PC-3 (cell line): ENCODE results near the gene C16orf95. TPM values are rescaled to one million over a fixed set of nuclear protein-coding genes. Genes with fewer than 3 reads are reported as not detected.

Experiments
- ATAC-seq: fragments of 200-7000 bp; cut with Tn5 transposase; 2 replicates; pipeline ENCODE4 v1.9.1; 2020; ENCODE audit warnings: mild to moderate bottlenecking, moderate library complexity
- BruUV-seq: library from RNA; stranded (reverse); fragments of 400-500 nt; replicated peaks from 2 replicates; lab custom pipeline; 2021; lab: Mats Ljungman, UMichigan
- CTCF ChIA-PET: fragments of 300-600 bp; sonication (Branson Sonifier 250); formaldehyde crosslinking; loops from one replicate; lab custom pipeline; 2022; ENCODE audit warnings: antibody characterized with exemption; lab: Charles Lee
- POLR2A ChIA-PET: fragments of 300-600 bp; sonication (Branson Sonifier 250); formaldehyde crosslinking; loops from one replicate; lab custom pipeline; 2022; ENCODE audit warnings: antibody characterized with exemption; ENCODE audit not compliant: unreplicated experiment; lab: Charles Lee
- DNase-seq: peaks from one replicate; pipeline ENCODE4 v3.0.0-alpha.2; 2015
- H2AFZ ChIP-seq: fragments of 300-600 bp; sonication (generic); 2 replicates; pipeline ENCODE4 v1.6.0; 2016; ENCODE audit warnings: antibody characterized with exemption, low read length
- H3F3A ChIP-seq: fragments of 300-600 bp; sonication (generic); one replicate; pipeline ENCODE4 v1.6.0; 2017; ENCODE audit warnings: antibody characterized with exemption, low read length, control low read depth, mild to moderate bottlenecking; ENCODE audit not compliant: unreplicated experiment
- H3K27ac ChIP-seq: fragments of 300-600 bp; sonication (generic); 2 replicates; pipeline ENCODE4 v1.5.1; 2016; ENCODE audit warnings: mild to moderate bottlenecking, low read length
- H3K27me3 ChIP-seq: fragments of 300-600 bp; sonication (generic); 2 replicates; pipeline ENCODE4 v1.6.1; 2016; ENCODE audit warnings: low read length, mixed read lengths
- H3K36me3 ChIP-seq: fragments of 300-600 bp; sonication (generic); 2 replicates; pipeline ENCODE4 v1.6.1; 2016; ENCODE audit warnings: low read depth, mixed run types, low read length, mixed read lengths
- H3K4me1 ChIP-seq: fragments of 300-600 bp; sonication (generic); 2 replicates; pipeline ENCODE4 v1.5.1; 2016; ENCODE audit warnings: low read length; ENCODE audit not compliant: insufficient read depth
- H3K4me2 ChIP-seq: fragments of 300-600 bp; sonication (generic); 2 replicates; pipeline ENCODE4 v1.6.0; 2016; ENCODE audit warnings: low read length
- H3K4me3 ChIP-seq: fragments of 300-600 bp; sonication (generic); 2 replicates; pipeline ENCODE4 v1.5.1; 2016; ENCODE audit warnings: mild to moderate bottlenecking, low read length, mixed read lengths
- H3K79me2 ChIP-seq: fragments of 300-600 bp; sonication (generic); 2 replicates; pipeline ENCODE4 v1.6.1; 2017; ENCODE audit warnings: low read length, mixed read lengths
- H3K9ac ChIP-seq: fragments of 300-600 bp; sonication (generic); 2 replicates; pipeline ENCODE4 v1.6.0; 2016; ENCODE audit warnings: mild to moderate bottlenecking, low read length
- H3K9me2 ChIP-seq: fragments of 300-600 bp; sonication (generic); replicated peaks from 2 replicates; pipeline ENCODE4 v1.6.1; 2016; ENCODE audit warnings: mixed run types, low read length, mixed read lengths
- H3K9me3 ChIP-seq: fragments of 300-600 bp; sonication (generic); 2 replicates; pipeline ENCODE4 v1.6.1; 2016; ENCODE audit warnings: low read length, mixed read lengths
- H4K20me1 ChIP-seq: fragments of 300-600 bp; sonication (generic); 2 replicates; pipeline ENCODE4 v1.6.1; 2016; ENCODE audit warnings: low read length, mixed read lengths
- CTCF ChIP-seq: fragments of 300-600 bp; sonication (generic); conservative IDR thresholded peaks from 2 replicates; pipeline ENCODE4 v1.5.1; 2017; ENCODE audit warnings: antibody characterized with exemption, low read depth, mild to moderate bottlenecking, low read length
- EZH2 ChIP-seq: fragments of 300-600 bp; sonication (generic); IDR thresholded peaks from one replicate; pipeline ENCODE4 v1.6.1; 2017; ENCODE audit warnings: antibody characterized with exemption, mild to moderate bottlenecking, low read length; ENCODE audit not compliant: unreplicated experiment
- EZH2phosphoT487 ChIP-seq: fragments of 300-600 bp; sonication (generic); IDR thresholded peaks from 2 replicates; pipeline ENCODE4 v1.6.1; 2018; ENCODE audit warnings: mild to moderate bottlenecking, antibody characterized with exemption, low read length, borderline replicate concordance
- intact Hi-C: fragments of 100-400 bp; cut with micrococcal nuclease; formaldehyde crosslinking; loops from 2 replicates; pipeline ENCODE4 v1.9.0; 2023
- total RNA-seq: library from RNA; depleted of rRNA; stranded (reverse); fragments of >200 nt; gene quantifications from 2 replicates; pipeline ENCODE4 v1.2.3, GENCODE V29; 2014

Gene C16orf95
- total RNA-seq, 1 experiment from 2014 or later, result 2.4 TPM

GRCh38 chr16:87314990-87315420, 2.2 kb downstream of the C16orf95 start:
- no peaks in the 10 kb centered on the region for H3K9me3 ChIP-seq
- ChIA-PET POLR2A (no interaction called here), CTCF (no interaction called here)
- no peaks in the 10 kb centered on the region for H3F3A ChIP-seq
- intact Hi-C loops, result loop anchor here (5.0 kb wide), 1 partner anchor 77 kb away; the partner anchor contains the start of gene MAP1LC3B
- no peak overlapping the region for H2AFZ ChIP-seq
- H3K27ac ChIP-seq, result no peak overlapping the region
- H3K9ac ChIP-seq, result no peak overlapping the region
- no peak for DNase-seq
- H3K79me2 ChIP-seq, result peaks cover 18% of the 10 kb centered on the region
- H3K4me1 ChIP-seq, result peaks cover 8% of the 10 kb centered on the region
- H3K4me3 ChIP-seq, result no peak overlapping the region
- BruUV-seq, result no TSS peak
- ATAC-seq, result no peak
- no peaks in the 10 kb centered on the region for H4K20me1 ChIP-seq
- no peaks in the 10 kb centered on the region for H3K27me3 ChIP-seq
- no peaks in the 10 kb centered on the region for H3K36me3 ChIP-seq
- H3K4me2 ChIP-seq, result no peak overlapping the region
- no peaks in the 10 kb centered on the region for H3K9me2 ChIP-seq
- TF ChIP-seq EZH2phosphoT487 (no peak), EZH2 (no peak)

GRCh38 chr16:87312008-87312407, 5.2 kb downstream of the C16orf95 start:
- Histone ChIP-seq H2AFZ (no peak overlapping the region), H3K36me3 (no peaks in the 10 kb centered on the region), H3K4me2 (no peak overlapping the region), H4K20me1 (no peaks in the 10 kb centered on the region), H3K9ac (no peak overlapping the region), H3K27ac (no peak overlapping the region), H3K9me3 (no peaks in the 10 kb centered on the region), H3K27me3 (no peaks in the 10 kb centered on the region), H3K4me1 (no peaks in the 10 kb centered on the region), H3K4me3 (no peak overlapping the region), H3K79me2 (no peaks in the 10 kb centered on the region), H3F3A (no peaks in the 10 kb centered on the region), H3K9me2 (no peaks in the 10 kb centered on the region)
- ChIA-PET POLR2A (no interaction called here), CTCF (no interaction called here)
- ATAC-seq (no peak), DNase-seq (no peak)
- no peak for TF ChIP-seq EZH2phosphoT487
- TF ChIP-seq CTCF, result no peak
- no peak for TF ChIP-seq EZH2
- BruUV-seq, result no TSS peak
- intact Hi-C loops, result no loop called here

- no peak for DNase-seq
- intact Hi-C loops, result no loop called here
- CTCF ChIA-PET, result no interaction called here
- H3K36me3 ChIP-seq, result no peaks in the 10 kb centered on the region
- no peak for TF ChIP-seq EZH2
- TF ChIP-seq CTCF, result no peak
- TF ChIP-seq EZH2phosphoT487, result no peak
- POLR2A ChIA-PET, result no interaction called here
- H4K20me1 ChIP-seq, result no peaks in the 10 kb centered on the region
- H2AFZ ChIP-seq, result no peak overlapping the region
- no peak overlapping the region for H3K27ac ChIP-seq
- no peaks in the 10 kb centered on the region for H3K9me2 ChIP-seq
- no peak overlapping the region for H3K4me3 ChIP-seq
- no peaks in the 10 kb centered on the region for H3K27me3 ChIP-seq
- no peak overlapping the region for H3K9ac ChIP-seq
- no peak for ATAC-seq
- no peak overlapping the region for H3K4me2 ChIP-seq
- no peaks in the 10 kb centered on the region for H3F3A ChIP-seq
- BruUV-seq, result no TSS peak
- H3K4me1 ChIP-seq, result no peaks in the 10 kb centered on the region
- no peaks in the 10 kb centered on the region for H3K79me2 ChIP-seq
- H3K9me3 ChIP-seq, result no peaks in the 10 kb centered on the region
These were observed 5.8 kb downstream of the C16orf95 start for GRCh38 chr16:87311387-87311786.
